Erythroblast (primary cell): Measurements from ENCODE around the gene TRIP6.
A peak's percentile ranks its signal among the peaks of the same experiment; 100 is the strongest.

Experiments used
- DNase-seq, 2 experiments: peaks; one replicate each; lab custom pipeline; 2025; lab: John Stamatoyannopoulos, UW
- GATA1 ChIP-seq: IDR thresholded peaks from 2 replicates; pipeline ENCODE4 v1.6.1; 2011; ENCODE audit warnings: low read depth, mild to moderate bottlenecking, control low read depth, low read length, moderate library complexity
- POLR2A ChIP-seq: IDR thresholded peaks from 2 replicates; pipeline ENCODE4 v1.6.1; 2011; ENCODE audit warnings: mild to moderate bottlenecking, low read length

TRIP6 gene

DNA sequence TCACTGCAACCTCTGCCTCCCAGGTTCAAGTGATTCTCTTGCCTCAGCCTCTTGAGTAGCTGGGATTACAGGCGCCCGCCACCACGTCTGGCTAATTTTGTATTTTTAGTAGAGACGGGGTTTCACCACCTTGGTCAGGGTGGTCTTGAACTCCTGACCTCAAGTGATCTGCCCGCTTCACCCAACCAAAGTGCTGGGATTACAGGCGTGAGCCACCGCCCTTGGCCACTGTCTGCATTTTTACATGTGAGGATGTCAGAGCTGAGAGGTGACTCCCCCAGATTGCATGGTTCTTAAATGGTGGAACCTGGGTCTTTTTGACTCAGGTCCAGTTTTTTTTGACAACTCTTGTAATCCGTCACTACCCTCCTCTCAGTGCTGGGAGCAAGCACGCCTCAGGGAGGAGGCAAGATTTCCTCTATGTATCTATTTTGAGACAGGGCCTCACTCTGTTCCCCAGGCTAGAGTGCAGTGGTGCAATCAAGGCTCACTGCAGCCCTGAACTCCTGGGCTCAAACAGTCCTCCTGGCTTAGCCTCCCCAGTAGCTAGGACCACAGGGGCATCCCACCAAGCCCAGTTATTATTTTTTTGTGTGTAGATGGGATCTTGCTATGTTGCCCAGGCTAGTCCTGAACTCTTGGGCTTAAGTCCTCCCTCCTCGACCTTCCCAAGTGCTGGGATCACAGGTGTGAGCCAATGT is 6.6 kb downstream of the TRIP6 start:
- no peak for DNase-seq

DNA sequence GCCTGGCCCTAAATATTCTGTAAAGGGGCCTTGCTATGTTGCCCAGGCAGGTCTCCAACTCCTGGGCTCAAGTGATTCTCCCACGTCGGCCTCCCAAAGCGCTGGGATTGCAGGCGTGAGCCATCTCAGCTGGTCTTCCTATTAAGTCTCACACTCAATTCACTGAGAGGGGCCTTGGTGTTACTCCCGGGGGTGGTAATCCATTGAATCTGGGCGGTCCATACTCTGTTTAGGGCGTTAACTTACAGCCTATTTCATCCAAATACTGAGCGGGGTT is 7.1 kb downstream of the TRIP6 start:
- no peak for TF ChIP-seq POLR2A
- no peak for TF ChIP-seq GATA1
- no peak for DNase-seq

More for the DNA sequence above, 6.6 kb downstream of the TRIP6 start:
- TF ChIP-seq POLR2A (no peak), GATA1 (no peak)

DNA sequence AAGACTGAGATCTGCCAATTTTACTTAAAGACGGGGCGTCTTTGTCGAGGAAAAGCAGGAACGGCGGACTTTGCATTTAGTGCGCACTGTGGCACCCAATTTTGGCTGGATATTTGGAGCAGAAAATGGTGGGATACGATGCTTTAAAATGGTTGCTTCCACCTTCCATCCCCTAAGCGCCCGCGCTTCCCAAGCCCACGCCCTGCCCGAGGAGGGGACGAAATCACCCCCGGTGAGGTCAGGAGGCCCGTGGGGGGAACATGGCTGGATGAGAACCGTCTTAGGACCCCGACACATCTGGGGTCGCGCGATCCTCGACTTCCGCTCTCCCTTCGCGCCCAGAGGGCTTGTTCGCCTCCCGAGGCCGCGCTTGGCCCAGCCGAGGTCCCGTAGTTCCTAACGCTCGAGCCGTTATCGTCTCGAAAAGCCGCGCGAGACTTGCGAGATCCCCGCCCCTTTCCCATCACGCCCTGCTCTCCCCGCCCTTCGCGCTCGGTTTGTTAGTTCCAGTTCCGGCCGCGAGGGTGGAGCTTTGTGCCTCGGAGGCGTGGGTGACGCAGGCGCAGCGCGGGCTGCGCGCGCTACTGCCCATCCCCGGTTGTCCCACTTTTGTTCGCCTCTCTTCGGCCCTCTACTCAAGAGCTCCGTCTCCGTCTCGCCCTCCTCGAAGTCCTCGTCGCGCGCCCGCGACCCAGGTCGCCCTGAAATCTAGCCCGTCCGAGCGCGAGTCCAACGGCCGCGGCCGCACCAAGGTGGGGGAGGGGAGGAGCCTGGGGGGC is 7.6 kb downstream of the TRIP6 start, which contains the start of gene SRRT:
Gene SRRT, plus strand, starts transcription at position 527 of the 779 bp plus-strand sequence. CDS start 488 bp downstream, outside the sequence.
- TF ChIP-seq GATA1: no peak
- peak; percentile 99 for TF ChIP-seq POLR2A
- peak; percentile 99 to 100 for DNase-seq

DNA sequence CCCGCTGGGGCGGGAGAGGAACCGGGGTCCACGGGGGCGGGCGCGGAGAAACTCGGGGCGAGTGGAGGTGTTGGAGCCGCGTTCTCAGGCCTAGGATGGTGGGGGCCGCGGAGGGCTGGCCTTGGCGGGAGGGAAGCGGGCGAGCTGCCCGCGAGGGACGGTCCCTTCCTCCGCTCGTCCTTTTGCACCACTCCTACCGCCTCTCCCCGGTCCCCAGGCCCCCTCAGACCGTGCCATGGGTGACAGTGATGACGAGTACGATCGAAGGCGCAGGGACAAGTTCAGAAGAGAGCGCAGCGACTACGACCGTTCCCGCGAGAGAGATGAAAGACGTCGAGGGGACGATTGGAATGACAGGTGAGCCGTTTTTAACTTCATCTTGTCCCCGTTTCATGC is 8.2 kb downstream of the TRIP6 start:
- TF ChIP-seq GATA1 (no peak), POLR2A (no peak)
- DNase-seq: peak; percentile 69 to 79

DNA sequence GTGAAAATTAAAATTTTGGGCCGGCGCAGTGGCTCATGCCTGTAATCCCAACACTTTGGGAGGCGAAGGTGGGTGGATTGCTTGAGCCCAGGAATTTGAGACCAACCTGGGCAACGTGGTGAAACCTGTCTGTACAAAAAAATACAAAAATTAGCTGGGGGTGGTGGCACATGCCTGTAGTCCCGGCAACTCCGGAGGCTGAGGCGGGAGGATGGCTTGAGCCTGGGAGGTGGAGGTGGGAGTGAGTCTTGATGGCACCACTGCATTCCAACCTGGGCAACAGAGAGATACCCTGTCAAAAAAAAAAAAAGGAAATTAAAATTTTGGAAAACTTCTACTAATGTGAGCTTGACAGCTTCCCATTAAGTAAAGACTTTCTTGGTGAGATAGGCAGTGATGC is 10.8 kb downstream of the TRIP6 start:
- no peak for DNase-seq
- TF ChIP-seq POLR2A (no peak), GATA1 (no peak)

DNA sequence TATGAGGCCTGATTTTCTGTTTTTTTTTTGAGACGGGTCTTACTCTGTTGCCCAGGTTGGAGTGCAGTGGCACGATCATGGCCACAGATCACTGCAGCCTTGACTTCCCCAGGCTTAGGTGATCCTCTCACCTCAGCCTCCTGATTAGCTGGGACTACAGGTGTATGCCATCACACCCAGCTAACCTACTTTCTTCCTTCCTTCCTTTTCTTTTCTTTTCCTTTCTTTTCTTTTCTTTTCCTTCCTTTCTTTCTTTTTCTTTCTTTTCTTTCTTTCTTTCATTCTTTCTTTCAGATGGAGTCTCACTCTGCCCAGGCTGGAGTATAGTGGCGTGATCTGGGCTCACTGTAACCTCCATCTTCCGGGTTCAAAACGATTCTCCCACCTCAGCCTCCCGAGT is 11.5 kb downstream of the TRIP6 start:
- TF ChIP-seq POLR2A (no peak), GATA1 (no peak)
- DNase-seq: no peak

DNA sequence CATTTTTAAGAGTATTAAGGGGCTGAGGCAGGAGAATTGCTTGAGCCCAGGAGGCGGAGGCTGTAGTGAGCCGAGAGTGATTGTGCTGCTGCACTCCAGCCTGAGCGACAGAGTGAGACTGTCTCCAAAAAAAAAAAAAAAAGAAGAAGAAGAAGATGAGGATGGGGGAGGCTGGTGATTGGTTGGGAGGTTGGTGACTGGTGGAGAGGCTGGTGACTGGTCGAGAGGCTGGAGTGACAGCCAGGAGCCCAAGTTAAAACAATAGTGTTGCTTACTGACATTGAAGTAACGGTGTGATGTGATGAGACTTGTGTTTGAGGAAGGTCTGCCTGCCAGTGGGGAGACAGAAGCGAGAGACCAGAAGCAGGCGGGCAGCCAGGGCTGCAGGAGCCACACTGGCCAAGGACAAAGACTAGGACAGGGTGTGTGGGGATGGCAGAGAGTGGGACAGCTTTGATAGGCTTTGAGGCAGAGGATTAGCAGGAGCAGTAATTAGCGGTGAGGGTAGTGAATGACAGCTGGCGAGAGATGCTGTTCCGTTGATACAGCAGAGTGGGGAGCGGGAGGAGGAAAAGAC is 12.6 kb downstream of the TRIP6 start:
- TF ChIP-seq GATA1: no peak
- TF ChIP-seq POLR2A: no peak
- no peak for DNase-seq

DNA sequence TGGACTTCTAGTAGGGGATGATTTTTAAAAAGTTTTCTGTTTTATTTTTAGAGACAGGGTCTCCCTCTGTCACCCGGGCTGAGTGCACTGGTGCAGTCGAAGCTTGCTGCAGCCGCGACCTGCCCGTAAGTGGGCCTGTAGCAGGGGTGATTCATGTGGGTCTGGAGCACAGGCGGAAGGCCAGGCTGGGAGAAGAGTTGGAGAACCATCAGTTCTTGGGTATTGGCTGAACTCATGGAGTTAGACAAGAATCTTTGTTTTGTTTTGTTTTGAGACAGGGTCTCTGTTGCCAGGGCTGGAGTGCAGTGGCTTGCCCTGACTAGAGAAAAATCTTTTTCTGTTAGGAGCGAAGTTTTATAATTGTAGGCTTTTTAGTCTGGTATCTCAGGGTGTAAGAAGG is 13.5 kb downstream of the TRIP6 start:
- no peak for TF ChIP-seq GATA1
- no peak for TF ChIP-seq POLR2A
- no peak for DNase-seq

DNA sequence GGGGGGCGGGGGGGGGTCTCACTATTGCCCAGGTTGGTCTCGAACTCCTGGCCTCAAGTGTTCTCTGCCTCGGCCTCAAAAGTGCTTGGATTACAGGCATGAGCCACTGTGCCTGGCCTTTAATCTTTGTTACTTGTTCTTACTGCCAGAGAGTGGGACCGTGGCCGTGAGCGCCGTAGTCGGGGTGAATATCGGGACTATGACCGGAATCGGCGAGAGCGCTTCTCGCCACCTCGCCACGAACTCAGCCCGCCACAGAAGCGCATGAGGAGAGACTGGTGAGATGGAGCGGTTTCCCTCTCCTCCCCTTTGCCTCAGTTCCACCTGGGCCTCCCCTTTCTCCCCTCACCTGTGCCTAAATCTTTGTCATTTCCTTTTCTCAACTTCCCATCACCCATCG is 13.9 kb downstream of the TRIP6 start:
- DNase-seq: no peak
- no peak for TF ChIP-seq POLR2A
- no peak for TF ChIP-seq GATA1

DNA sequence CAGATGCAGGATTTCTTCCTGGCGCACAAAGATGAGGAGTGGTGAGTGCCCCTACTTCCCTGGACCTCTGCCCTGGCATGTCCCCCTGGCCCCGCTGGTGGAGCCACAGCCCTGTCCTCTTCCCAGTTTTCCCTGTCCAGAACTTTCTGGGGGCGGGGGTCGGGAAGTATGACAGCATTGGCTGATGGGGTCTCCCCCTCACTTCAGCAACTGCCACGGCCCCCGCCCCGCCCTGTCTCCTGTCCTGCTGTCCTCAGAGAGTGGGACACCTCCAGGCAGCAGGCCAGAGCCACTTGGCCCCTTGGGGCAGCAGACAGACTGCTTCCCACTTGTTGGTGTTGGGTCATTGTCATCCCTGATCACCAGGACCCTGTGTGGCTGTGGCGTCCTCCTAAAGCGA is 15.0 kb downstream of the TRIP6 start:
- no peak for DNase-seq
- TF ChIP-seq POLR2A (no peak), GATA1 (no peak)

DNA sequence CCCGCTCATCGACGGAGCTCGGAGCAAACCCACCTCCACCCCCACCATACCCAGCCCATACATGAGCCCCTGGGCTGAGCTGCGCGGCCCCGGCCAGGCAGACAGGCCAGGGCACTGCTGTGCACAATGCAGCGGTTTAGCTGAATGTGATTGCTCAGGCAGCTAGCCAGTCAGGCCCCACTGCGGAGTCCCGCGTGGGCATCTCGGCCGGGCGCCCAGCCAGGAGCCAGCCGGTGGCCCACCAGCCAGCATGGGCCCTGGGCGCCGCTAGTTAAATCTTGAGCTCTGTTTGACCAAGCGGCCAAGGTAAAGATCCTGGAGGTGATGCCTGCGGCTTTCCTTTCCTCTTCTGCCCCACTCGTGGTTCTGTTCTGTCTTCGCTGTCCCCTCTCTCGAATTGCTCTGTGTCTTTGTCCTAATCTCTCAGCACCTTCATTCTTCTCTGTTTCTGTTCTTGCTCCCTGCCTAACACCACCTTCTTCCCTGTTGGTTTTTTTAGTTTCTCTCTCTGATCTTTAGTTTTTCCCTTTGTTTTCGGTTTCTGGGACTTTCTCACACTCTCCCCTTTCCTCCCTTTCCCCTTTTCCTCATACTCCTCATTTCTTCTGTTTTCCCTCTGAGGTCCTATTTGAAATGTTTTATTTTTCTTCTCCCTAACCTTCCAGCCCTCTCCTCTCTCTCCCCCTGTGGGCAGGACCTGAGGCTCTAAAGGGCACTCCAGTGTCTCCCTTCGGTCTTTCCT is 15.8 kb downstream of the TRIP6 start:
- DNase-seq: no peak
- TF ChIP-seq POLR2A (no peak), GATA1 (no peak)

DNA sequence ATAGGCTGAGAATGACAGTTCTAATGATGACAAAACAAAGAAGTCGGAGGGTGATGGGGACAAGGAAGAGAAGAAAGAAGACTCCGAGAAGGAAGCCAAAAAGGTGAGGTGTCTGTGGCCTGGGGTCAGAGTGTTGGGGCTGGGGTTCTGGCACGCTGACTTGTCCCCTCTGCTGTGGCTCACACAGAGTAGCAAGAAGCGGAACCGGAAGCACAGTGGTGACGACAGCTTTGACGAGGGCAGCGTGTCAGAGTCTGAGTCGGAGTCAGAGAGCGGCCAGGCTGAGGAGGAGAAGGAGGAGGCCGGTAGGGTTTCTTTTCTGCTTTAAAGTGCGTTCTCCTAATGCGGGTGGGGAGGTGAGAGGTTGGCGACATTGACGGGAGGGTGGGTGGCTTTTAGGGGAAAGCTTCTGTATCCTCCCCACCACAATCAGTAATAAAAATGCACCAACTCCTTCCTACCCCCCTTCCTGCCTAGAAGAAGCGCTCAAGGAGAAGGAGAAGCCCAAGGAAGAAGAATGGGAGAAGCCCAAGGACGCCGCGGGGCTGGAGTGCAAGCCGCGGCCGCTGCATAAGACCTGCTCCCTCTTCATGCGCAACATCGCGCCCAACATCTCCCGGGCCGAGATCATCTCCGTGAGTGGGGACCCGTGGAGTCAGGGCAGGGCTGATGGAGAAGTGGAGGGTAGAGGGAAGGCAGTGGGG is 17.7 kb downstream of the TRIP6 start:
- no peak for DNase-seq
- TF ChIP-seq POLR2A: no peak

DNA sequence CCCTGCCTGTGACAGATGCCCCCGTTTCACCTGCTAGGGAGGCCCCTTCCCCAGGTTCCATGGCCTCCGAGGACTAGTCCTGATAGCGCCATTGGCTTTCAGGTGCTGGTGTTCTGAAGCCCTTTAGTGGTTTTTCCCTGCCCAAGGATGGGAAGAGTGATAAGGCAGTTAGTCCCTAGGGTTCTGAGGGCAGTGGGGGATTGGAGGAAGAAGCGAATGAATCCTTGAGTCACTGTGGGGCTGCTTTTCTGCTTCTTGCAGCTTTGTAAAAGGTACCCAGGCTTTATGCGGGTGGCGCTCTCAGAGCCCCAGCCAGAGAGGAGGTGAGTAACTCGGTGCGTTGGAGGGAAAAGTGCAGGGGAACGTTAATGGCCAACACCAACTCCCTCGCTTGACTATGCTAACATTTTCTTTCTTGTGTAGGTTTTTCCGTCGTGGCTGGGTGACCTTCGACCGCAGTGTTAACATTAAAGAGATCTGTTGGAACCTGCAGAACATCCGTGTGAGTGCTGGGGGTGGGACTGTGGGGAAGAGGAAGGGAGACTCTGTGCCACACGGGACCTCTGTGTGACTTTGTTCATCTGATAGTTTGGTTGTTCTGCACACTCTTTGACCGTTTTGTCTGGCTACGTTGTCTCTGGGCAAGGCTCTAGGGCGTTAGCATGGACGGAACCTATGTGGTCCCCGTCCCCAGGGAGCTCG is 18.4 kb downstream of the TRIP6 start:
- TF ChIP-seq GATA1 (no peak), POLR2A (no peak)
- DNase-seq: no peak
